MM.1S (cell line): ENCODE results near the gene PYGO2.

Experiments
- EZH2 ChIP-seq: fragments of 300-600 bp; sonication (generic); optimal IDR thresholded peaks from 2 replicates; pipeline ENCODE3; 2017; ENCODE audit warnings: low read depth, mild to moderate bottlenecking, antibody characterized with exemption, low read length, mixed read lengths
- EZH2phosphoT487 ChIP-seq: fragments of 300-600 bp; sonication (generic); IDR thresholded peaks from 2 replicates; pipeline ENCODE4 v1.6.1; 2018; ENCODE audit warnings: antibody characterized with exemption, low read length
- TF ChIP-seq, protein P1 (sequence below): fragments of 300-600 bp; sonication (generic); IDR thresholded peaks from 2 replicates; pipeline ENCODE4 v1.5.1; 2016; ENCODE audit warnings: antibody characterized with exemption, low read length, mixed read lengths

DNA sequence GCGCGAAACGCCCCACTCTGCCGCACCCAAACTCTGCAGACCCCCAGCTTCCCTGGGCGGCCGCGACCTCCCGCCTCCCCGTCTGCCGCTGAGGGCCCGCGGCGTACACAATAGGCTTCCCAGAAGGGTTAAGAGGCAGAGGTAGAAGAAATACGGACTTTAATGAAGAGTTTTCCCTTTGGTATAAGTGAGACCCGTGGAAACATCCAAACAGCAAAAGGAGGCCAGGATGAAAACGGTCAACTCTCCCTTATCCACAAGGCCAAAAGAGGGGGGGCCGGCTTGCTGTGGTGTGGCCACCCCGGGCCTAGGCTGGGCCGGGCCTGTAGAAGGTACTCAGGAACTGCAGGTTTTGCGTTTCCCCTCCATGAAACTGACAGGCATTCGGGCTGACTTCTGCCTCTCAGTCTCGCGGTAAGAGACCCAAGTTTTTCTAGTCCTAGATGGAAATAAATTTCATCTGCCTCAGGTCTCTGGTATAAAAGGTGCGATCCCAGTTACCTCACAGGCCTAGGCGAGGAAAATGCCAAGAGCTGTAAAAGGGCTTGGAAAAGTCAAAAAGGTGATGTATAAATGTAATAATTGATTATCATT is 671 bp upstream of the PYGO2 start:
- TF ChIP-seq, protein P1, sequence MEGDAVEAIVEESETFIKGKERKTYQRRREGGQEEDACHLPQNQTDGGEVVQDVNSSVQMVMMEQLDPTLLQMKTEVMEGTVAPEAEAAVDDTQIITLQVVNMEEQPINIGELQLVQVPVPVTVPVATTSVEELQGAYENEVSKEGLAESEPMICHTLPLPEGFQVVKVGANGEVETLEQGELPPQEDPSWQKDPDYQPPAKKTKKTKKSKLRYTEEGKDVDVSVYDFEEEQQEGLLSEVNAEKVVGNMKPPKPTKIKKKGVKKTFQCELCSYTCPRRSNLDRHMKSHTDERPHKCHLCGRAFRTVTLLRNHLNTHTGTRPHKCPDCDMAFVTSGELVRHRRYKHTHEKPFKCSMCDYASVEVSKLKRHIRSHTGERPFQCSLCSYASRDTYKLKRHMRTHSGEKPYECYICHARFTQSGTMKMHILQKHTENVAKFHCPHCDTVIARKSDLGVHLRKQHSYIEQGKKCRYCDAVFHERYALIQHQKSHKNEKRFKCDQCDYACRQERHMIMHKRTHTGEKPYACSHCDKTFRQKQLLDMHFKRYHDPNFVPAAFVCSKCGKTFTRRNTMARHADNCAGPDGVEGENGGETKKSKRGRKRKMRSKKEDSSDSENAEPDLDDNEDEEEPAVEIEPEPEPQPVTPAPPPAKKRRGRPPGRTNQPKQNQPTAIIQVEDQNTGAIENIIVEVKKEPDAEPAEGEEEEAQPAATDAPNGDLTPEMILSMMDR: no peak
- TF ChIP-seq EZH2phosphoT487 (no peak), EZH2 (no peak)
